Measurements from ENCODE around the gene RELL1. TPM values are rescaled to one million over a fixed set of nuclear protein-coding genes. Genes with fewer than 3 reads are reported as not detected.

The RELL1 gene
- total and polyA plus RNA-seq, 12 donors = 2.3 to 39.9 (median 26.7) TPM

DNA sequence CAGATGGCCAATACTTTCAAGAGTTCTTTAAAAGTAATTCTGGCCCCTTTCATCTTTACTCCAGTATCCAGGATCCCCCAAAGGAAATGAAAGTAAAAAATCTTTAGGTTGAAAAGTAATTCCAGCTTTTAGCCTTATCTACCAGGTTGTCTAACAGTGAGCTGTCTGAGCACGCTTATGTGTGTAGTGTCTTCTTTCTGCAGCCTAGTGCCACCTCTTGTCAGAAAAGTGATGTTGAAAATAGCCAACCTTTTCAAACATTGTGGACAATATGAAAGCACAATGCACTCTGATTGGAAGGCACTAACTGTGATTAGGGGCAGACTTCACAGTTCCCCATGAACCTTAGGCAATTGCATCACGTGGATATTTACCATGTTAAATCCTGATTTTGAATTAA, 92.1 kb downstream of the RELL1 start:
- Histone ChIP-seq H3K27me3 (no peaks in the 10 kb centered on the region), H3K27ac (no peak overlapping the region), H3K4me3 (no peak overlapping the region), H3K9me3 (no peaks in the 10 kb centered on the region), H3K36me3 (no peaks in the 10 kb centered on the region), H3K4me1 (no peaks in the 10 kb centered on the region)
- TF ChIP-seq, protein P1, sequence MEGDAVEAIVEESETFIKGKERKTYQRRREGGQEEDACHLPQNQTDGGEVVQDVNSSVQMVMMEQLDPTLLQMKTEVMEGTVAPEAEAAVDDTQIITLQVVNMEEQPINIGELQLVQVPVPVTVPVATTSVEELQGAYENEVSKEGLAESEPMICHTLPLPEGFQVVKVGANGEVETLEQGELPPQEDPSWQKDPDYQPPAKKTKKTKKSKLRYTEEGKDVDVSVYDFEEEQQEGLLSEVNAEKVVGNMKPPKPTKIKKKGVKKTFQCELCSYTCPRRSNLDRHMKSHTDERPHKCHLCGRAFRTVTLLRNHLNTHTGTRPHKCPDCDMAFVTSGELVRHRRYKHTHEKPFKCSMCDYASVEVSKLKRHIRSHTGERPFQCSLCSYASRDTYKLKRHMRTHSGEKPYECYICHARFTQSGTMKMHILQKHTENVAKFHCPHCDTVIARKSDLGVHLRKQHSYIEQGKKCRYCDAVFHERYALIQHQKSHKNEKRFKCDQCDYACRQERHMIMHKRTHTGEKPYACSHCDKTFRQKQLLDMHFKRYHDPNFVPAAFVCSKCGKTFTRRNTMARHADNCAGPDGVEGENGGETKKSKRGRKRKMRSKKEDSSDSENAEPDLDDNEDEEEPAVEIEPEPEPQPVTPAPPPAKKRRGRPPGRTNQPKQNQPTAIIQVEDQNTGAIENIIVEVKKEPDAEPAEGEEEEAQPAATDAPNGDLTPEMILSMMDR (IDR thresholded peaks at IDR 0.05) = no peak
- 78% methylated on average over 2 of the region's 2 CpGs for WGBS, 2 donors
- ATAC-seq (no peak), DNase-seq (no peak)
- intact Hi-C loops (cut with DNase I) = no loop called here

DNA sequence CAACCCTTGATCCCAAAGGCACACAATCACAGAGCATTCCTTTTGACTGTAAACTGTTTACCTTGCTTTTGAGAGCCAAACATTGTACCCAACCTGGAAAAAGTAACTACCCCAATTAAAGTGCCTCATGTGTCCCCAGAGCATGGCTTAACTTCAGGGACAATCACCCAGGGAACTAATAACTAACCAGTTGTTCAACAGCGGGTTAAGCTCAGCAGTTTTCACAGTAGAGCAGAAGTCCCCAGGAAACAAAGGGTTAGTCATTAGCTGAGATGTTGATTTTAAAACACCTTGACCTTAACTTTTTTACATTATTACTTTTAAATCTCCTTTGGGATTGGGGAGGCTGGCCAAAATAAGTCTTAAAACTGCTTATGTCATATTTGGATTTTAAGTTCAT, 94.8 kb downstream of the RELL1 start:
- Histone ChIP-seq H3K36me3 (no peaks in the 10 kb centered on the region), H3K9me3 (no peaks in the 10 kb centered on the region), H3K27me3 (no peaks in the 10 kb centered on the region), H3K4me1 (no peaks in the 10 kb centered on the region), H3K27ac (no peak overlapping the region), H3K4me3 (no peak overlapping the region)
- WGBS, 2 donors = 40 to 58% methylated on average over 1 of the region's 1 CpG
- no peak for ATAC-seq
- intact Hi-C loops (cut with DNase I) = no loop called here
- TF ChIP-seq, protein P1 (IDR thresholded peaks at IDR 0.05) = no peak
- DNase-seq = no peak

DNA sequence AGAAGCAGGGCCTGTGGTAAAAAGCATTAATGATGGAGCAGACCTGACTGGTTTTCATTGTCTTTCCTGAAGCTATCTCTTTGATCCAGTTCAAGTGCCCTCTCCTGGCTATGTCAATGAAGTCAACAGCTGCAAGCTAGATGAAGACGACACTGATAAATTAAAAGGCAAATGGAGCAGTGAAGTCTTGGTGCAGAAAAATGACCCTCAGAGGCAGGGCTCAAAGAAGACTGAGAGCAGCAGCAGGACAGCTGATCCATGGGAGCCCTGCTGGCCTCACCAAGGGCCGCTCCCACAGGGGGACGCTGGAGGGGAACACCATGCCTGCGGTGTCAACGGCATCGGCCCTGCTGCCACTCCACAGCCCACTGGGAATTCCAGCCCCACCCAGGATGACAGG, 96.2 kb downstream of the RELL1 start:
- intact Hi-C loops (cut with DNase I) = no loop called here
- H3K27ac ChIP-seq = no peak overlapping the region
- H3K27me3 ChIP-seq = no peaks in the 10 kb centered on the region
- no peak for DNase-seq
- no peaks in the 10 kb centered on the region for H3K9me3 ChIP-seq
- 88 to 93% methylated on average over 6 of the region's 6 CpGs for WGBS, 2 donors
- no peaks in the 10 kb centered on the region for H3K36me3 ChIP-seq
- no peak for ATAC-seq
- TF ChIP-seq, protein P1 (IDR thresholded peaks at IDR 0.05) = no peak
- no peak overlapping the region for H3K4me3 ChIP-seq
- no peaks in the 10 kb centered on the region for H3K4me1 ChIP-seq

DNA sequence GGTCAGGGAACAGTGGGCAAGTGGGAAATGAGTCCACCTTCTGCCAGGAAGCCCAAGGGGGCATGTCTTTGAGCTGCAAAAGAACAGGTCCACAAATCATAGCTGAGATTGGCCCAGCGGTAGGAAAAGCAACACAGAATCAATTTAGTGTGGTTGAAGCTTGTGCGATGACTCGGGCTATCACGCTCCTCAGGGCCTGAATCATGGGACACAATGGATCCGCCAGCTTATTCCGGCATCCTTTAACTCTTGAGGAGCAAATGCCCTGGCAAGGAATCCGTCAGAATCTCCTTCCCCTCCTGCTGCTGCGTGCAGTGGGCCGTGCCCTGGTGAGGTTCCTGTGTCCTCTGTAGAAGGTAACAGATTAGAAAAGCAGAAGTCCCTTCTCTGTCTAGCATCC, 98.0 kb downstream of the RELL1 start:
- DNase-seq (no peak), ATAC-seq (no peak)
- peaks cover 0 to 9% (median 0%) of the 10 kb centered on the region in 7 donors for H3K27me3 ChIP-seq
- 89 to 92% methylated on average over 9 of the region's 9 CpGs for WGBS, 2 donors
- TF ChIP-seq, protein P1 (IDR thresholded peaks at IDR 0.05) = no peak
- intact Hi-C loops (cut with DNase I) = no loop called here
- no peak overlapping the region for H3K4me3 ChIP-seq
- H3K36me3 ChIP-seq = no peaks in the 10 kb centered on the region
- H3K4me1 ChIP-seq = no peaks in the 10 kb centered on the region
- no peaks in the 10 kb centered on the region for H3K9me3 ChIP-seq
- H3K27ac ChIP-seq = no peak overlapping the region
